HG02571 (cell line): ENCODE data around the gene TBATA.

ENCODE experiments used
- ATAC-seq: cut with Tn5 transposase; IDR thresholded peaks from one replicate; pipeline ENCODE4 v1.9.1; 2021; ENCODE audit warnings: mild to moderate bottlenecking, moderate library complexity; ENCODE audit not compliant: unreplicated experiment

The TBATA gene

DNA sequence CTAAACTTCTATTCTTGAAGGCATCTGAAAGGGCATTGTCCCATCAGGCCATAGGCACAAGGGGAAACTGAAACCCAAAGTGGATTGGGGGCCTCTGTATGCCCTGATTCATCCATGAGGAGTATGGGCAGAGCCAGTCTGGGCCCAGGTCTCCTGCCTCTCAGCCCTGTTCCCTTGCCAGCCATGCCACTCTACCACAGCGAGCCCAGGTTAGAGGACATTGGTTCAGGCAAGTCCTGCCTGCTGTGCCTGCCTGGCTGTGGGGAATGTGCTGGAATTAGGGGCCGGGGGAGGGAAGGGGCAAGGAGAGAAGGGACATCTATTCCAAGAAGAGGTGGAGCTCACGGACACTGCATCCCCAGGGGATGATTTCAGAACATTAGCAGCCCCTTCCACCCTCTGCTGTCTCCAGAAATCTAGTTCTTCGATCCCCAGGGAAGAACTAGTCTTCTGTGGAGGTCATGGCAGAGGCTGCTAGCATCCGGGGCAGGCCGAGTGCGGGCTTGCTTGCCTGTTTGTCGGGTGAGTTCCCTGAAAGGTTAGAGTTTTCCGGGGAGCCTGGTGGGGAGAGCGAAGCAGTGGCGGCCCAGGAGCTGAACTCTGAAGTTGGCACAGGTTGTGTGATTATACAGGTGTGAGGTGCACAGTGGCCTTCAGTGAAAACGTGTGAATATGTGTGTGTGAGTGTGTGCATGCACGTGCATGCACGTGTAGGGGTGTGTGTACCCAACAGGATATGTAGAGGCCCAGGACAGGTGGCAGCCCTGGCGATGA lies 37.8 kb downstream of the TBATA start:
- no peak for ATAC-seq

DNA sequence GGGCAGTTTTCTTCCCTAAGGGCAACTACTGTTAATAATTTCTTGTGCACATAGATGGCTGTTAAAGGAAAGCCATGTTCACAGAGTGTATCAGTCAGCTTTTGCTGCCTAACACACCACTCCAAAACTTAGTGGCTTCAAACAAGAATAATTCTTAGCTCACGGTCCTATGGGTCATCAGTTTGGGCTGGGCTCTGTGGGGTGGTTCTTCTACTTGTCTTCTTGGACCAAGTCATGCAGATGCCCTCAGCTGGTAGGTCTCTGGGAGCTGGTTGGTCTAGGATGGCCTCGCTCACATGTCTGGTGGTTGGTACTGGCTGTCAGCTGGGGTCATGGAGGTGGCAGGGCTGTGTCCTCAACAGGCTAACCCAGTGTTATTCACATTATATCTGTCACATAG lies 39.6 kb downstream of the TBATA start:
- no peak for ATAC-seq

DNA sequence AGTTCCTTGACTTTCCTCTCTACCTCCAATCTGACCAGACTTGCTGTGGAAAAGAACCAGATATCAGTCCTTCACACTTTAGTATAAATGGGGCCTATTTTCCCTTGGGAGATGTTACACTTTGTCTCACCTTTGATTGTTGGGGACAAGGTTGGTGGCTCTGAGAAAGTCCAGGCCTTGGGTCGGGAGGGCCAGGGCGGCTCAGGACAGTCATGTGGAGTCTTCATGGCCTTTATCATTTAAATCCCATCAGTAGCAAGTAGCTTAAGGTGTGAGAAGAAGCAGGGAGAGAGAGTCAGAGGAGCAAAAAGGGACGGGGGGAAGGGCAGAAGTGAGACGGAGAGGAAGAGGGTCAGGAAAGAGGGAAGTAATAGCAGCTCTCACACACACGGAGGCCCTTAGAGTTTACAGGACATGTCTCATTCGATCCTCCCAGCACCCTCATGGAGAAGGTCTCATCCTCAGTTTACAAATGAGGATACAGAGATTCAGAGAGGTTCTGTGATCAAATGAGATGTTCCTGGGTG lies 40.5 kb downstream of the TBATA start:
- no peak for ATAC-seq

DNA sequence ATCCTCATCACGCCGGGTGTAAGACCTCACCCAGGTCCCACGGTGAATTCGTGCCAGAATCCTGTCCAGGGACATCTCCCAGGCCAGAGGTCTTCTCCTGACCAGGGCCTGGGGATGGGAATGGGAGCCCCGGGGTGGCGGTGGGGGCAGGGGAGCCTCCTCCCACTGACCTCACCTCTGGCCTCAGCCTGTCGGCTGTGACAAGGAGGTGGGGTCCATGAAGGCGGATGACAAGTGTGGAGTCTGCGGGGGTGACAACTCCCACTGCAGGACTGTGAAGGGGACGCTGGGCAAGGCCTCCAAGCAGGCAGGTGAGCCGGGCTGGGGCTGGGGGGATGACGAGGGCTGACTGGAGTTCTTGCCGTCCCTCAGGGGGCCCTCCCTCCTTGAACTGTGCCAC lies 41.3 kb downstream of the TBATA start:
- ATAC-seq, result no peak

DNA sequence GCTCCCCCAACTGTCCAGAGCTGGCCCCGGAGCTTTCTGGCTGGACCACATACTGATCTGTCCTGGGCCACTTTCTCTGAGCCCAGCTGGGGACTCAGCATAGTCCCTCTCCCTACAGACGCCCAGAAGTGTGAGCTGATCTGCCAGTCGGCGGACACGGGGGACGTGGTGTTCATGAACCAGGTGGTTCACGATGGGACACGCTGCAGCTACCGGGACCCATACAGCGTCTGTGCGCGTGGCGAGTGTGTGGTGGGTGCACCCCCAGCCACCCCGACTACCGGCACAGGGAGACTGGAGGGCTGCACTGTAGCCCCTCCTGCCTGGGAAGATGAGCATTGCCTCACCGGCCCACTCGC lies 41.8 kb downstream of the TBATA start:
- no peak for ATAC-seq

DNA sequence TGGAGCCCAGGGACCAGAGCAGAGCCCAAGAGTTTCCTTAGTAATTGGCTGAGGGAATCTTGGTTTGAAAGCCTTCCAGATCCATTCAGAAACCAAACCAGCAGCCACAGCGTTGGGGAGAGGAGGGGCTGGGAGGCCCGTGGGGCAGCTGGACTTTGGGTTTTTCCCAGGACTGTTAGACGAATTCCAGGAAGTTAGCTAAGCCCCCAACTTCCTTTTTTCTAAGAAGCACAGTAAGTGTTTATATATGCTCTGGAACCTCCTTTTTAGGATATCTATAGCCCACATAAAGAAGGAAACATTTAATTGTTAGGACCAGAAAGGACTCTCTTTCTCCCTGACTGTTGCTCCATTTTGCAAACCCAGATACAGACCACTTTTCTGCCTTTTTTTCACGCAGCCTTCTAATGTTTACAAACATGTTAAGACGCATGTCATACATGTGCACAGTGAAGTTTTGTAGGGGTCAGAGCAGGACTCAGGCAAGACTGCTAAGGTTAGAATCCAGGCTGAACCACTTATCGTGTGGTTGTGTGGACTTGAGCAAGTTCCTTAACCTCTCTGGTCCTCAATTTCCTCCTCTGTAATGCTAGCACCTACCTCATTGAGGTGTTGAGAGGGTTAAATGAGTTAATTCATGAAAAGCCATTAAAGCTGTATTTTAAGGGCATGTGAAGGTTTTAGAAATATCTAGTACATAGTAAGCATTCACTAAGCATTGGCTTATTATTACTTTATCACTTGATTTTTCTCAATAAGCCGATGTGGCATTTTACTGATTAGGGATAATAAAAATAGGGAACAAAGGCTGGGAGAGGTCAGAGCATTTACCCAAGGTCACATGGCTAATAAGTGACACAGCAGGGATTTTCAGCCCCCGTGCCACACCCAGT lies 42.4 kb downstream of the TBATA start:
- ATAC-seq, result no peak

DNA sequence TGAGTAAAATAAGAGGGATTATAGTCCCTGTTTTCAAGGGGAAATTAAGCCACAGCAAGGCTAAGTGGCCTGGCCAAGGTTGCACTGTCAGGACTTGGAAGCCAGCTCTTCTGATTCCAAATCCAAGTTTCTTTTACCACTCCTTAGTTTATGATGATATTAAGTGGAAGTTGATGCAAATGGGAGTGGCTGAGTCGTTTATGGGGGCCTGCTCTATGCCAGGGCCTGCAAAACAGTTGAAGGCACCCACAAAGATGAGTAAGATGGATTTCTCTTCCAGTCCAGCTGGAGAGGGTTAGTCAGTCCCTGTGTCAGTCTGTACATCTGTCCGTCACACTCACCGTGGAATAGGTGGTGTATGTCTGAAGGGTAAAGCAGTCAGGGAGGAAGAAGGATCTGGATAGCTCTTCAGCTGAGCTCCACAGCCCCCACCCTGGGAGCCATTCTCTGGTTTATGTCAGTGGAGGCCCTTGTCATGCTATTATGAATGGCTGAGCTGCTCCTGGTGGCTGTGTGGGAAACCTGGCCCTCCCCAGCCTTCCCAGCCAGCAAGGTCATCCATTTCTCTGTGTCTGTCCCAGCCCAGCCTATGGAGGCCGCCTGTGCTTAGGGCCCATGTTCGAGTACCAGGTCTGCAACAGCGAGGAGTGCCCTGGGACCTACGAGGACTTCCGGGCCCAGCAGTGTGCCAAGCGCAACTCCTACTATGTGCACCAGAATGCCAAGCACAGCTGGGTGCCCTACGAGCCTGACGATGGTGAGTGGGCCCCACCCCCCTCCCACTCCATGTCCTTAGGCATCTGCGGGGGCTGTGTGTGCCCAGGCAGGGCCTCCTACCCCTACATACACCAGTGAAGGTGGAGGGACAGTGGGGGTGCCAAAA lies 44.5 kb downstream of the TBATA start:
- no peak for ATAC-seq

DNA sequence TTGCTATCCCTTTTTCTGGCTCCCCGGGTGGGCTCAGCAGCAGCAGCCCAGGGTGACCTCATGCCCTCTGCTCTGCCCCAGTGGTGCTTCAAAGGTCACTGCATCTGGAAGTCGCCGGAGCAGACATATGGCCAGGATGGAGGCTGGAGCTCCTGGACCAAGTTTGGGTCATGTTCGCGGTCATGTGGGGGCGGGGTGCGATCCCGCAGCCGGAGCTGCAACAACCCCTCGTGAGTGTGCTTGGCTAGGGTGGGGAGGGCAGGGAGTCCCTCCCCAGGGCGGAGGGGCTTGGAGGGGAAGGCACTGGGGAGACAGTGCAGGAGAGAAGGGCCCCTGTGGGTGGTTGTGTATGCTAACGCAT lies 46.4 kb downstream of the TBATA start:
- no peak for ATAC-seq

DNA sequence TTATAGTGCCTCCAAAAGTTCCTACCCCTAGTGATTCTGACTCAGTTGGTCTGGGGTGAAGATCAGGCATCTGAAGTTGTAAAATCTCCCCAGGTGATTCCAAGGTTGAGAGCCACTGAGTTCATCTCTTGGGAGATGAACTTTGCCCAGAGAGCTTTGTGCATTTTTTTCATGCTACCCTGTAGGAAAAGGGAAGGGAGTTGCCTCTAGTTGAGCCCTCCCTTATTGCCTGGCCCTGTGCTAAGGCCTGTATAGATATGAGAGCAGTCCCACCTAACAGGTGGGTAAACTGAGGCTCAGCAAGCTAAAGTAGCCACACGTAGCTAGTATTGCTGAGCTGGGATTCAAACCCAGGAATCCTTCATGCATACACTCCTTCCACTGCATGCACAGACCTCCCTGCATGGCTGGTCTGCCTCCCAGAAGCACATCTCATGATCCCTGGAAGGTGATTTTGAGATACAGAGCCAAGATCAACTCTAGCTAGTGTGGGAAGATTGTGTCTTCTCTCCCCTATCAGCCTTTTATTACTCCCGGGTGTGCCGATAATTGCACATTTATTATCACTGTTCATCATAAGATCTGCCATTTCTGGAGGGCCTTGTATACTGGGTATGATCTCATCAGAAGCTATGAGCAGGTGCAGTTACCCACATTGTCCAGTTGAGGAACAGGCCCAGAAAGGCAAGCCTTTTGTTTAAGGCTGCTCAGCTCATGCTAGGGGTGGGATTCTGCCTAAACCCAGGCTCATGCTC lies 47.0 kb downstream of the TBATA start:
- no peak for ATAC-seq

DNA sequence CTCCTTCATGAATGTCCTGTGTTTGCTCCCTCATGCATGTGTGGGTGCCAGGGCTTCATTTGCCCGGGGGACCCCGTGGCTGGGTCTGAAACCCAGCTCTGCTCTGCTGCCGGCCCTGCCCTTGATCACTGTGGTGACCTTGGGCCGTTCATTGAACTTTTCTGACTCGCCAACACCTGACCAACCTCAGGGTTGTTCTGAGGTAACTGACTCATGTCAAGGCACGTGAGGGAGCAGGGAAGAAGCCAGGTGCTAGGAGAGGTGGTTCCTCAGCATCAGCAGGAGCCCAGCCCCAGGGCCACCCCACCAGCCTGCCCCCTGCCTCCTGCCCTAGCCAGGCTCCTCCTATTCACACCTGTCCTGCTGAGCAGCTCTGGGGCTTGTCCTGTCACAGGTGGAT lies 47.9 kb downstream of the TBATA start:
- ATAC-seq, result no peak

DNA sequence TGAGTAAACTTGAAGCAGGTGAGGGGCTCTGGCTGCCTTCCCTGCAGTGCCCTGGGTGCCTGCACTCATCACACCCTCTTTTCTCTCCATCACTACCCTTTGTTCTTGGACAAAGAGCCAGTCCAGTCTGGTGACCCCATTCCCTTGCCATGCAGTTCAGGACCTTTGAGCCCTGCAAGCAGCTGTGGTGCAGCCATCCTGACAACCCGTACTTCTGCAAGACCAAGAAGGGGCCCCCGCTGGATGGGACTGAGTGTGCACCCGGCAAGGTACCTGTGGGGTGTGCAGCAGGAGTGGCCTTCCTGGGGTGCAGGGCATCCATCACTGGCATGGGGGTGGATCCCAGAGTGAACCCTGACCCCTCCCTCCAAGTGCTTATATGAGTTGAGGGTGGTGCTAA lies 48.7 kb downstream of the TBATA start:
- ATAC-seq, result no peak

DNA sequence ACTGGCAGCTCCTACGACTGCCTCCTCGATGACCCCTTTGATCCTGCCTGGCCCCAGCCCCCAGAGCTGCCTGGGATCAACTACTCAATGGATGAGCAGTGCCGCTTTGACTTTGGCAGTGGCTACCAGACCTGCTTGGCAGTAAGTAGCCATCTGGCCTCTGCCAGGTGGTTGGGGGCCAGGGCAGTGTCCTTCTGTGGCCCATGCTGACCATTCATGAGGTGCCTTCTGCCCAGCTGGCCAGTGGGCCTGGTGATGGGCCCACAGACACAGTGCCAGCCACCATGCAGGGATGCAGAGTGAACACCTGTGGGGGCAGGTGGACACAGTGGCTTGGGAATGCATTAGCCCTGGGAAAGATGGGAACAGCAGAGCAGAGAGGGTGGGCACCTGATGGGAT lies 50.0 kb downstream of the TBATA start:
- ATAC-seq, result no peak

DNA sequence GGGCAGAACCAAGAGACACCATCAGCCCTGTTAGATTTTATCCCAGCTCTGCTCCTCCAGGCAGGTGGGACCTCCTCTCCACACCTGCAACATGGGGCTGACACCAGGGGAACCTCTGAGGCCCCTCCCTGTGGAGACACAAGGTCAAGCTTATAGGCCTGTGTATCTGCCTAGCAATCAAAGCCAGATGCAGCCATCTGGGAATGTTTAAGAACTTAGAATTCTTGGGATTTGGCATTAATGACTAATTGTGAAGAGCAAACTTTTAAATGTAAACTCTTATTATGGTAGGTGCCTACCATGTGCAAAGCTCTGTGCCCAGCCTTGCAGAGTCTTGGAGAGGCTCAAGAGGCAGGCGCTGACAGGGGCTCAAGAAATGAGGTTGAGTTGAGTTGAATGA lies 52.1 kb downstream of the TBATA start:
- no peak for ATAC-seq

DNA sequence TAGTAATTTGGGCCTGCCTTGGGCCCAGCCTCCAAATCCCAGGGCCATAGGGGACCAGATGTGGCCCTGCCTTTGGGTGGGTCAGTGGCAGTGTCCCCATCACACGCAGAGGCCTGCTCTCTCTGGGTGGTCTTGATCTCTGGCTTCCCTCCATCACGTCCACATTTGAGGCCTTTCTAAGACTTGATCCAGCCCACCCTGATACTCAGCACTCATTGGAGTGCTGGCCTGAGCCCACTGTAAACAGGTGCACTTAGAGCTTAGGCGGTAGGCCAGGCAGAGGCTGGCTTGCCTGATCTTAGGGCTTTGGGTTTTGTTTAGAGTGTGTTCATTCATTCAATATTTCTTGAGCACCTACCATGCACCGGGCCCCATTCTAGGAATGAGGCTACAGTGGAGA lies 52.6 kb downstream of the TBATA start:
- ATAC-seq, result no peak

DNA sequence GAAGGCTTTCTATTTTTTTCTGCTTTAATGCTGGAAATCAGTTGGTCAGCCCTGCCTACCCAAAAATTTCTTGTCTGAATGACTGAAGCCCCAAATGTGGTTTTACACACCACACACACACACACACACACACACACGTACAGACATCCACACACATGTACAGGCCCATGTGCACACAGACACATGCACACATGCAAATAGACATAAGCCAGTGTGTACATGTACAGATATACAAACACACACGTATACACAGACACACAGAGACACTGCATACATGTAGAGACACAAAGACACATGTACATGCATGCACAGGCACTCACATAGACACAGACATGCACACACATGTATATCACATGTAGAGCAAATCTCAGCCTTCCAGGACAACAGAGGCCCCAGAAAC lies 54.2 kb downstream of the TBATA start:
- no peak for ATAC-seq

DNA sequence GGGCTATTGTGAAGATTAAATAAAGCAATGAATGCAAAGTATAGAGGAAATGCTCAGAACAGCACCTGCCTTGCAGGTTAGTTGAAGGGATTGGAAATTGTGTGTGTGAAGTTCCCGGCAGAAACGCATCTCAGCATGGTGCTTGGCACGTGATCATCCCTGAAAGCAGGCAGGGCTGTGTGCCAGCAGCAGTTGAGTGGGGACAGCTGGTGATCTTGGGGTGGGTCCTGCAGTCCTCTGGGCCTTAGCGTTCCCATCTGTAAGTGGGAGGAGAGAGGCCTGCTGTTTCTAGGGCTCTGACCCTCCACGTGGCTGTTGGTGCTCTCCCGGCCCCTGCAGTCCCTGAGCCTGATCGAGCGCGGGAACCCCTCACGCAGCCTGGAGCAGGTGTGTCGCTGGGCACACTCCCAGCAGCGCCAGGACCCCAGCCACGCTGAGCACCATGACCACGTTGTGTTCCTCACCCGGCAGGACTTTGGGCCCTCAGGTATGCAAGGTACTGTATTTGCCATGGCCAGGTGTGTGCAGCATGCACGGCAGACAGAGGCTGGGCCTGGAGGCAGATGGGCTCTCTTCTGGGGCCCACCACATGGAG lies 55.3 kb downstream of the TBATA start:
- no peak for ATAC-seq

DNA sequence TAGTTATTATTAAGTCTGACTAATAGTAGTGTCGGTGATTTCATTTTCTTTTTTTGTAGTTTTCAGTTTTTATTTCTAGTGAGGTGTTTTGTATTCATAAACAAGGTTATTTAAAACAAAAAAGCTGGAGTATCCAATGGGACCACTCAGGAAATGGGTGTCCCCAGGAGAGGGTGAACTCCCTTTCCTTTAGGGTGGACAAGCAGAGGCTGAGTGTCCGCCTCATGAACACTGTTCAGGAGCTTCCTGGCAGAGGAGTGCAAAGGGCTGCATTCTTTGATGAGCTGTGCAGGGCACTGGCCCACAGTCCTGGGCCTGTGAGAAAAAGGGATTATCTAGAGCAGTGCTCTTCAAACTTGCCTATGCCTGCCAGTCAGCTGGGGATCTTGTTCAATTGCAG lies 56.8 kb downstream of the TBATA start:
- ATAC-seq, result no peak

DNA sequence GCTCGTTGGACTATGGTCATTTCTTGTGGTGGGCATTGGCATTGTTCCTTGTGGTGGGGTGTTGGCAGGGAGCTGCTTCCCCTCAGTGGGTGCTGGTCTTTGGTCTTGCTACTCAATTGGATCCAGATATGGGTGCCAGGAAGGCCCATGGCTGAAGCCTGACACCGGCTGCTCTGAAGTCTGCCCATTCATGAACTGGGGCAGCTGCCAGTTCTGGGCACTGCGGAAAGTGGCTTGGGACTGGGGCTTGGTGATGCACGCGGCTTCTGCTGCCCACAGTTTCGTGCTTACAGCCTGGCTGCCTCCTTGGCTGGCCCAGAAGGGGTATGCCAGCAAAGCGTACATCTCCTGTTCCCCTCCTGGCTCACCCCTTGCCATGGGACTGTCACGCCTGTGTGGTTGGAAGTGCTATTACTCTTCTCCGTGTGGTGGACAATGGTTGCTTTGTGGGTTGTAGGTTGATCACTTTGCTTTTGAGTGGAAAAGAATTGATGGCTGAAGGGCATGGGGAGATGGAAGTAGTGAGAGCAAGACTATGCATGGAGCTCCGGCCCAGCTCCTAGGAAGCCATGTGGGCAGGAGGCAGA lies 58.2 kb downstream of the TBATA start:
- ATAC-seq, result no peak

DNA sequence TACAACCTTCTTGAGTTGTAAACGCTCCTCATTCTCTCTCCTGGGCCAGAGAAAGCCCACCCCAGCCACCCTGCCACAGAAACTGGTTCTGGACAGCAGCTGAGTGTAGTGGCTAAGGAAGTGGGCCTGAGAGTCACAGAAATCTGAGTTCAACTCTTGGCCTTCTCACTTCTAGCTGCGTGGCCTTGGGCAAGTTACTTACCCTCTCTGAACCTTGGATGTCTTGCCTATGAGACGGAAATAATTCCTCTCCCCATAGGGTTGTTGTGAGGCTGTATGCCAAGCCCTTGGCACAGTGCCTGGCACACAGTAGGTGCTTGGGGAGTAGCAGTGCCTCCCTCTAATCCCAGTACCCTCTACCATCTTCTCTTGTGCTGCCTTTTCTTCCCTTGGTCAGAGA lies 61.4 kb downstream of the TBATA start:
- ATAC-seq, result no peak
